Glomerular endothelial cell (primary cell): ENCODE results near the gene PML. TPM values are rescaled to one million over a fixed set of nuclear protein-coding genes. Genes with fewer than 3 reads are reported as not detected.
"Not testable (repeated sequence)": the region's sequence is repeated elsewhere in the genome, so short reads cannot be mapped to it uniquely, and the experiment has no call there.

Experiments
- DNase-seq: peaks from one replicate; pipeline ENCODE4 v3.0.0-alpha.2; 2011; ENCODE audit warnings: low read depth, low spot score; ENCODE audit errors: extremely low read depth
- total RNA-seq: library from RNA; depleted of rRNA; stranded (reverse); fragments of >200 nt; gene quantifications from 2 replicates; pipeline ENCODE4 v1.2.3, GENCODE V29; 2015

The PML gene
- total RNA-seq, 1 donor from 2014 or later, result 216 TPM

GRCh38 chr15:74096753-74097474 is 102.4 kb downstream of the PML start:
- DNase-seq, result not testable (repeated sequence)

Other genes starting within 250 kb of the PML start
- gene INSYN1, start 241.4 kb upstream of the PML start, total RNA-seq, result 0.05 and 0.82 TPM in 2 replicates
- gene TBC1D21, start 121.2 kb upstream of the PML start, total RNA-seq, result not detected in 2 replicates
- gene LOXL1, start 68.3 kb upstream of the PML start, total RNA-seq, result 35.5 and 37.7 TPM in 2 replicates
- gene STOML1, start 2.4 kb upstream of the PML start, total RNA-seq, result 13.4 and 14.6 TPM in 2 replicates
- gene GOLGA6A, start 87.8 kb downstream of the PML start, total RNA-seq, result not detected in 2 replicates
- gene ISLR2, start 135.9 kb downstream of the PML start, total RNA-seq, result 0.12 TPM in 1 of 2 replicates, not detected in the other
- 0.39 and 0.47 TPM in 2 replicates for gene ISLR, start 179.0 kb downstream of the PML start, total RNA-seq
- 0.48 and 1.6 TPM in 2 replicates for gene STRA6, start 208.1 kb downstream of the PML start, total RNA-seq
- gene CCDC33, start 241.6 kb downstream of the PML start, total RNA-seq, result not detected in 2 replicates